ENCODE results near the gene HOXD8. TPM values are rescaled to one million over a fixed set of nuclear protein-coding genes. Genes with fewer than 3 reads are reported as not detected.

The HOXD8 gene
- polyA plus RNA-seq, 1 of the 3 experiments (the other 2 are of a cell fraction) = 6.4 TPM

DNA sequence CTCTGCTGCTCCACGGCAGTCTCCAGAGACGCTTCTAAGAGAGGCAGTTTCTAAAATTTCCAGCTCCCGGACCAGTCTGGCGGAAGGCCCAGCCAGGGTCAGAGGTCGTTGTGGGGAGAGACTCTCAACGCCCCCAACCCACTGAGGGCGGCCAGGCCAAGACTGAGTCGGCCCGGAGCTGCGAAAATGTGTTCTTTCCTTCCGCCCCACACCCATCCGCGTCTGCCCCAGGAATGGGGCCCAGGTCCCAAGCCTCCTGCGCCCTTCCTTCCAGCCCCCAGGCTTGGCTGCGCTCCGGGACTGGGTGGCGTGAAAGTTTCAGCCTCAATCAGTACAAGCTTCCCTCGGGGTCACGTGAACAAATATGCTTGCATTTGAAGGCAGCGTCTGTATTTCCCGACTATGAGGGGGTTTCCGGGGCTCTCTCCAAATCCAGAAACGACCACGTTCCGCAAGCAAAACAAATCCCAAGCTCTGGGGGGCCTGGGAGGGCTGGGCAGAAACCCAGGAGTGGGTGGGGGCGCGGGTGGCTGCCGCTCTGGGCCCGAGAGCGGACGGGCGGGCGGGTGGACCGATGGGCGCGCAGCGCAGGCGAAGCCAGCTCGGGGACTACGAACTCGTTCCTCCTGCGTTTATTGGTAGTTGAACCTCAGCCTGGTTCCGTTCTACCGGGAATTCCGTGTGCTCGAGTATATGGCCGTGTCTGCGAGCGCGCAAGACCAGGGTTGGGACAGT is 30.9 kb downstream of the HOXD8 start:
- no peaks in the 10 kb centered on the region for H3K27me3 ChIP-seq (ENCODE audit: insufficient read depth)
- no peak overlapping the region for H2AFZ ChIP-seq (ENCODE audit: low read depth)

DNA sequence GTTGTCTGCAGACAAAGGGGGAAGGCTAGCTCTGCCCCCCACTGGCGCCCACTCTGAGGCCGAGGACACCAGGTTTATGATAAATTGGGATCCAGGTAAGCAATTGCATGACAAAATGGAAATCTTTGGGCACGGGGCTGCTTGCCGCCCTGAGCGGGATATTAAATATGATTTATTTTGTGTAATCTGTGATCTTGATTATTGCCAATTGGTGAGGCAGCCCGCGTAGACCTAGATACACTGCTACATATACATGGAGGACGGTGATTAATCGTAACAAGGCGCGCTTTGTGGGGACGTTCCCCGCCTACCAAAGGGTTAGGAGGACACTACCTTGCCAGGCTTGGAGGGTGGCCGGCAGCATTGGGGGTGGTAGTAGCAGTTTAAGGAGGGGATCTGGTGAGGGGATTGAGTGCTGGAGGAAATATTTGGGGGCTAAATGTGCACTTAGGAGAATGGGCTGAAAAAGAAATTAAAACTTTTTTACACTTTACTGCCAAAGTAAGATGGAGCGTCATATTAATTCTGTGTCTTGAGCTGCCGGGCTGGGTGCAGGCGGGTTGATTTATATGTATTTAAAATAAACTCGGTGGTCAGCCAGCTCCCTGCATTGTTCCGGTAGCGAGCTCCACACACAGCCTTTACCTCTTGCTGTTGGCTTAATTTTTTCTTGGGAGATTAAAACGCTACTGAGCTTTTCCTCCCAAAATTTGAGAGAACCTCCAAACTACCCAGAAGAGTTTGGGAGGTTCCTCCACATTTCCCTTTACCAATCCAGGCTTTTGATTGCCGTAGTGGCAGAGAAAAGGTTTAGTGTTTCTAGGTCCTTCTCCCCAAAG is 31.7 kb downstream of the HOXD8 start:
- H2AFZ ChIP-seq (ENCODE audit: low read depth) = no peak overlapping the region
- POLR2A ChIA-PET = interaction anchor here (1.6 kb wide), 1 partner anchor 393 kb away, joined by 3 read pairs; no protein-coding TSS in a partner anchor
- no peak overlapping the region for H3K4me3 ChIP-seq (ENCODE audit: low read depth in 2 of 2, low read length in 1 of 2)

More for the DNA sequence above, 30.9 kb downstream of the HOXD8 start:
- Histone ChIP-seq H3K9ac (no peak overlapping the region), H3K27ac (ENCODE audit: low read depth in 2 of 2, low read length in 1 of 2) (no peak overlapping the region), H3K79me2 (ENCODE audit: insufficient read depth) (no peaks in the 10 kb centered on the region), H3F3A (replicated peaks; ENCODE audit: insufficient read depth) (no peaks in the 10 kb centered on the region), H3K9me3 (no peaks in the 10 kb centered on the region), H3K9me2 (no peaks in the 10 kb centered on the region), H3K36me3 (replicated peaks in 1 of 2; ENCODE audit: control insufficient read depth in 1 of 2, insufficient read depth in 2 of 2, low read length in 1 of 2) (peaks cover 0 to 3% of the 10 kb centered on the region in 2 experiments), H3K4me1 (ENCODE audit: control insufficient read depth in 1 of 2, insufficient read depth in 2 of 2, low read depth in 1 of 2, low read length in 1 of 2) (peaks cover 0 to 8% of the 10 kb centered on the region in 2 experiments; a peak in 2 of 4 replicates), H3K4me2 (no peak overlapping the region), H4K20me1 (ENCODE audit: insufficient read depth) (no peaks in the 10 kb centered on the region), H3K4me3 (ENCODE audit: low read depth in 2 of 2, low read length in 1 of 2) (no peak overlapping the region)
- TF ChIP-seq POLR2AphosphoS5 (IDR thresholded peaks at IDR 0.05; ENCODE audit: low read depth, low read length) (no peak), RFX5 (IDR thresholded peaks at IDR 0.05; ENCODE audit: low read length) (no peak), RCOR1 (IDR thresholded peaks at IDR 0.05; ENCODE audit: low read length) (no peak), FOXJ3 (CRISPR knock-in tag; IDR thresholded peaks at IDR 0.05) (no peak), FOXM1 (IDR thresholded peaks at IDR 0.05; ENCODE audit: low read depth) (no peak), ELF1 (IDR thresholded peaks at IDR 0.05) (no peak)
- TF ChIP-seq, protein P1, sequence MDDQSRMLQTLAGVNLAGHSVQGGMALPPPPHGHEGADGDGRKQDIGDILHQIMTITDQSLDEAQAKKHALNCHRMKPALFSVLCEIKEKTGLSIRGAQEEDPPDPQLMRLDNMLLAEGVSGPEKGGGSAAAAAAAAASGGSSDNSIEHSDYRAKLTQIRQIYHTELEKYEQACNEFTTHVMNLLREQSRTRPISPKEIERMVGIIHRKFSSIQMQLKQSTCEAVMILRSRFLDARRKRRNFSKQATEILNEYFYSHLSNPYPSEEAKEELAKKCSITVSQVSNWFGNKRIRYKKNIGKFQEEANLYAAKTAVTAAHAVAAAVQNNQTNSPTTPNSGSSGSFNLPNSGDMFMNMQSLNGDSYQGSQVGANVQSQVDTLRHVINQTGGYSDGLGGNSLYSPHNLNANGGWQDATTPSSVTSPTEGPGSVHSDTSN (IDR thresholded peaks at IDR 0.05) = no peak
- 94% methylated on average over 44 of the region's 50 CpGs for WGBS (ENCODE audit: low lambda C conversion rate)
- no peak for DNase-seq
- ChIA-PET POLR2A (interaction anchor here (0.7 kb wide), 1 partner anchor 9 kb away, joined by 4 read pairs; no protein-coding TSS in a partner anchor), CTCF (interaction anchor here (0.5 to 2.0 kb wide), 5 partner anchors 9 to 586 kb away, joined by 3 to 8 read pairs (median 4); no protein-coding TSS in a partner anchor)

More for the DNA sequence above, 31.7 kb downstream of the HOXD8 start:
- Histone ChIP-seq H3K9ac (no peak overlapping the region), H3K4me2 (no peak overlapping the region), H3F3A (replicated peaks; ENCODE audit: insufficient read depth) (no peaks in the 10 kb centered on the region), H3K27me3 (ENCODE audit: insufficient read depth) (no peaks in the 10 kb centered on the region), H3K4me1 (ENCODE audit: control insufficient read depth in 1 of 2, insufficient read depth in 2 of 2, low read depth in 1 of 2, low read length in 1 of 2) (peaks cover 0 to 8% of the 10 kb centered on the region in 2 experiments; a peak in 2 of 4 replicates), H4K20me1 (ENCODE audit: insufficient read depth) (no peaks in the 10 kb centered on the region), H3K9me3 (no peaks in the 10 kb centered on the region), H3K36me3 (replicated peaks in 1 of 2; ENCODE audit: control insufficient read depth in 1 of 2, insufficient read depth in 2 of 2, low read length in 1 of 2) (peaks cover 0 to 3% of the 10 kb centered on the region in 2 experiments), H3K79me2 (ENCODE audit: insufficient read depth) (no peaks in the 10 kb centered on the region), H3K27ac (ENCODE audit: low read depth in 2 of 2, low read length in 1 of 2) (no peak overlapping the region), H3K9me2 (no peaks in the 10 kb centered on the region)
- TF ChIP-seq SIN3A (IDR thresholded peaks at IDR 0.05; ENCODE audit: borderline replicate concordance, low read depth, low read length) = no peak
- no peak for TF ChIP-seq FOXJ3 (CRISPR knock-in tag; IDR thresholded peaks at IDR 0.05)
- no peak for TF ChIP-seq TAF1 (IDR thresholded peaks at IDR 0.05; ENCODE audit: borderline replicate concordance, low read depth, low read length)
- no peak for TF ChIP-seq NRF1 (IDR thresholded peaks at IDR 0.05; ENCODE audit: low read depth, low read length)
- TF ChIP-seq TCF12 (IDR thresholded peaks at IDR 0.05) = no peak
- TF ChIP-seq, protein P2, sequence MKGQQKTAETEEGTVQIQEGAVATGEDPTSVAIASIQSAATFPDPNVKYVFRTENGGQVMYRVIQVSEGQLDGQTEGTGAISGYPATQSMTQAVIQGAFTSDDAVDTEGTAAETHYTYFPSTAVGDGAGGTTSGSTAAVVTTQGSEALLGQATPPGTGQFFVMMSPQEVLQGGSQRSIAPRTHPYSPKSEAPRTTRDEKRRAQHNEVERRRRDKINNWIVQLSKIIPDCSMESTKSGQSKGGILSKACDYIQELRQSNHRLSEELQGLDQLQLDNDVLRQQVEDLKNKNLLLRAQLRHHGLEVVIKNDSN (IDR thresholded peaks at IDR 0.05; ENCODE audit: borderline replicate concordance, low read depth) = no peak
- no peak for TF ChIP-seq POLR2AphosphoS5 (IDR thresholded peaks at IDR 0.05; ENCODE audit: low read depth, low read length)
- TF ChIP-seq CHD2 (IDR thresholded peaks at IDR 0.05; ENCODE audit: low read length, partially characterized antibody) = no peak
- no peak for TF ChIP-seq GABPA (IDR thresholded peaks at IDR 0.05; ENCODE audit: low read depth)
- no peak for TF ChIP-seq EZH2phosphoT487 (IDR thresholded peaks at IDR 0.05; ENCODE audit: borderline replicate concordance, low read depth)
- TF ChIP-seq RCOR1 (IDR thresholded peaks at IDR 0.05; ENCODE audit: low read length) = no peak
- TF ChIP-seq EP300 (IDR thresholded peaks at IDR 0.05; ENCODE audit: borderline replicate concordance in 1 of 2, low read depth in 1 of 2, low read length in 1 of 2) = no peak
- TF ChIP-seq, protein P1 (IDR thresholded peaks at IDR 0.05) = no peak
- TF ChIP-seq, protein P3, sequence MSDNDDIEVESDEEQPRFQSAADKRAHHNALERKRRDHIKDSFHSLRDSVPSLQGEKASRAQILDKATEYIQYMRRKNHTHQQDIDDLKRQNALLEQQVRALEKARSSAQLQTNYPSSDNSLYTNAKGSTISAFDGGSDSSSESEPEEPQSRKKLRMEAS (IDR thresholded peaks at IDR 0.05; ENCODE audit: low read depth) = no peak
- TF ChIP-seq NFIC (IDR thresholded peaks at IDR 0.05; ENCODE audit: borderline replicate concordance) = no peak
- no peak for TF ChIP-seq GATA2 (CRISPR knock-in tag; IDR thresholded peaks at IDR 0.05)
- CTCF ChIA-PET = interaction anchor here (0.9 to 2.0 kb wide), 6 partner anchors 8 to 477 kb away, joined by 3 to 8 read pairs (median 4); no protein-coding TSS in a partner anchor
- no peak for DNase-seq
- WGBS (ENCODE audit: low lambda C conversion rate) = 93% methylated on average over 22 of the region's 22 CpGs

Data from SK-N-SH (cell line).